Smooth muscle cell (in vitro differentiated cells): ENCODE results near the gene CAMKK1. TPM values are rescaled to one million over a fixed set of nuclear protein-coding genes. Genes with fewer than 3 reads are reported as not detected.

Source experiments
- DNase-seq: peaks from one replicate; lab custom pipeline; 2025; ENCODE audit not compliant: unreplicated experiment; lab: John Stamatoyannopoulos, UW
- H2AFZ ChIP-seq: fragments of 200-600 bp; sonication (generic); 2 replicates; pipeline ENCODE4 v1.6.0; 2016; ENCODE audit warnings: antibody characterized with exemption, low read depth, mild to moderate bottlenecking
- H3F3A ChIP-seq: fragments of 200-600 bp; sonication (generic); 2 replicates; pipeline ENCODE4 v1.6.0; 2017; ENCODE audit warnings: antibody characterized with exemption, low read depth
- H3K27ac ChIP-seq: fragments of 200-600 bp; sonication (generic); 2 replicates; pipeline ENCODE4 v1.5.1; 2016; ENCODE audit warnings: low read depth, mild to moderate bottlenecking
- H3K27me3 ChIP-seq: fragments of 200-600 bp; sonication (generic); 2 replicates; pipeline ENCODE4 v1.6.1; 2016; ENCODE audit warnings: low read depth, mild to moderate bottlenecking
- H3K36me3 ChIP-seq: fragments of 200-600 bp; sonication (generic); 2 replicates; pipeline ENCODE4 v1.5.1; 2016; ENCODE audit warnings: low read depth
- H3K4me1 ChIP-seq: fragments of 200-600 bp; sonication (generic); 2 replicates; pipeline ENCODE4 v1.5.1; 2016; ENCODE audit warnings: low read depth
- H3K4me2 ChIP-seq: fragments of 200-600 bp; sonication (generic); 2 replicates; pipeline ENCODE4 v1.6.0; 2016; ENCODE audit warnings: mild to moderate bottlenecking
- H3K4me3 ChIP-seq: fragments of 200-600 bp; sonication (generic); 2 replicates; pipeline ENCODE4 v1.5.1; 2016; ENCODE audit warnings: mild to moderate bottlenecking
- H3K79me2 ChIP-seq: fragments of 200-600 bp; sonication (generic); 2 replicates; pipeline ENCODE4 v1.6.0; 2016; ENCODE audit warnings: low read depth, mild to moderate bottlenecking
- H3K9ac ChIP-seq: fragments of 200-600 bp; sonication (generic); 2 replicates; pipeline ENCODE4 v1.6.0; 2016; ENCODE audit warnings: low read depth
- H3K9me3 ChIP-seq: fragments of 200-600 bp; sonication (generic); replicated peaks from 2 replicates; pipeline ENCODE4 v1.5.1; 2016; ENCODE audit warnings: low read depth
- H4K20me1 ChIP-seq: fragments of 200-600 bp; sonication (generic); 2 replicates; pipeline ENCODE4 v1.6.0; 2016; ENCODE audit warnings: low read depth
- CTCF ChIP-seq: fragments of 200-600 bp; sonication (generic); IDR thresholded peaks from 2 replicates; pipeline ENCODE4 v1.5.1; 2017; ENCODE audit warnings: borderline replicate concordance, mild to moderate bottlenecking, antibody characterized with exemption; ENCODE audit not compliant: insufficient read depth, poor library complexity, severe bottlenecking
- WGBS: methylation state at CpG from one replicate; pipeline ENCODE4 v1.1.7; 2016; ENCODE audit warnings: low lambda C conversion rate; 5-methylcytosine and 5-hydroxymethylcytosine counted together
- polyA plus RNA-seq: library from polyadenylated mRNA; unstranded; fragments of >200 nt; fragmentation: Nextera tagmentation; extraction: Ambion mirVana; gene quantifications from 2 replicates; pipeline ENCODE4 v1.2.1, GENCODE V29; 2016
- total RNA-seq: library from RNA; depleted of rRNA; stranded (reverse); fragments of >200 nt; gene quantifications from 2 replicates; pipeline ENCODE4 v1.2.3, GENCODE V29; 2014

The CAMKK1 gene
- total and polyA plus RNA-seq, 2 experiments from 2014 or later: 8.1 to 8.8 TPM

- H3K27me3 ChIP-seq: no peaks in the 10 kb centered on the region
- 89% methylated on average over 10 of the region's 10 CpGs for WGBS
- no peak overlapping the region for H2AFZ ChIP-seq
- H3F3A ChIP-seq: no peaks in the 10 kb centered on the region
- no peak overlapping the region for H3K4me2 ChIP-seq
- no peak for TF ChIP-seq CTCF
- H3K4me3 ChIP-seq: no peak overlapping the region
- no peaks in the 10 kb centered on the region for H4K20me1 ChIP-seq
- no peaks in the 10 kb centered on the region for H3K36me3 ChIP-seq
- H3K9ac ChIP-seq: no peak overlapping the region
- no peaks in the 10 kb centered on the region for H3K79me2 ChIP-seq
- no peak for DNase-seq
- no peak overlapping the region for H3K27ac ChIP-seq
- H3K4me1 ChIP-seq: no peaks in the 10 kb centered on the region
- H3K9me3 ChIP-seq: no peaks in the 10 kb centered on the region
Measured at GRCh38 chr17:3916825-3917224, 24.0 kb upstream of the CAMKK1 start.

- no peak within 1 kb of the TSS for H3K9ac ChIP-seq
- TF ChIP-seq CTCF: no peak
- H2AFZ ChIP-seq: peak within 1 kb of the TSS; percentile 36
- no peak within 1 kb of the TSS for H3K27ac ChIP-seq
- no peaks in the 10 kb centered on the region for H3K9me3 ChIP-seq
- H3K36me3 ChIP-seq: no peaks in the 10 kb centered on the region
- H3K4me1 ChIP-seq: no peaks in the 10 kb centered on the region
- 74% methylated on average over 28 of the region's 28 CpGs for WGBS
- no peak within 1 kb of the TSS for H3K4me3 ChIP-seq
- H3K4me2 ChIP-seq: peak within 1 kb of the TSS; percentile 40
- no peaks in the 10 kb centered on the region for H3K79me2 ChIP-seq
- no peaks in the 10 kb centered on the region for H4K20me1 ChIP-seq
- no peaks in the 10 kb centered on the region for H3K27me3 ChIP-seq
- no peaks in the 10 kb centered on the region for H3F3A ChIP-seq
- DNase-seq: no peak
Measured at GRCh38 chr17:3915995-3916696, 23.3 kb upstream of the CAMKK1 start, which contains the start of gene P2RX1. TSS of gene P2RX1 (minus strand) at chr17:3916465. CDS start at chr17:3916225, 240 bp downstream.

GRCh38 chr17:3915581-3915994 is 22.7 kb upstream of the CAMKK1 start:
- no peak overlapping the region for H3K9ac ChIP-seq
- no peaks in the 10 kb centered on the region for H4K20me1 ChIP-seq
- H3K4me3 ChIP-seq: no peak overlapping the region
- H3K36me3 ChIP-seq: no peaks in the 10 kb centered on the region
- H3K9me3 ChIP-seq: no peaks in the 10 kb centered on the region
- DNase-seq: no peak
- H3F3A ChIP-seq: no peaks in the 10 kb centered on the region
- TF ChIP-seq CTCF: no peak
- no peaks in the 10 kb centered on the region for H3K27me3 ChIP-seq
- no peak overlapping the region for H2AFZ ChIP-seq
- H3K4me1 ChIP-seq: no peaks in the 10 kb centered on the region
- no peaks in the 10 kb centered on the region for H3K79me2 ChIP-seq
- 91% methylated on average over 13 of the region's 13 CpGs for WGBS
- no peak overlapping the region for H3K27ac ChIP-seq
- peak overlapping the region; percentile 40 for H3K4me2 ChIP-seq

- Histone ChIP-seq H3K9me3 (no peaks in the 10 kb centered on the region), H3K4me3 (no peak overlapping the region), H3K4me2 (no peak overlapping the region), H3K27me3 (no peaks in the 10 kb centered on the region), H3K27ac (no peak overlapping the region), H3K9ac (no peak overlapping the region), H4K20me1 (no peaks in the 10 kb centered on the region), H3F3A (no peaks in the 10 kb centered on the region), H3K4me1 (no peaks in the 10 kb centered on the region), H2AFZ (no peak overlapping the region), H3K79me2 (no peaks in the 10 kb centered on the region), H3K36me3 (no peaks in the 10 kb centered on the region)
- no peak for TF ChIP-seq CTCF
- no peak for DNase-seq
- 97% methylated on average over 10 of the region's 10 CpGs for WGBS
Measured at GRCh38 chr17:3914312-3914670, 21.4 kb upstream of the CAMKK1 start.
